SU-DHL-6 (cell line): ENCODE results near the gene KCTD4.

Source experiments
- H2AFZ ChIP-seq: fragments of 200-600 bp; sonication (generic); 2 replicates; pipeline ENCODE4 v1.6.1; 2014; ENCODE audit warnings: low read depth, mild to moderate bottlenecking, moderate library complexity, mixed read lengths, antibody characterized with exemption, low read length; ENCODE audit not compliant: severe bottlenecking
- H3F3A ChIP-seq: fragments of 200-600 bp; shearing (Covaris generic); 2 replicates; pipeline ENCODE4 v1.6.0; 2016; ENCODE audit warnings: antibody characterized with exemption, mild to moderate bottlenecking; ENCODE audit not compliant: insufficient read depth
- H3K27ac ChIP-seq: fragments of 200-600 bp; sonication (generic); 2 replicates; pipeline ENCODE4 v1.5.1; 2016; ENCODE audit warnings: low read depth, mild to moderate bottlenecking, low read length, moderate library complexity, mixed read lengths
- H3K27me3 ChIP-seq: fragments of 200-600 bp; sonication (generic), shearing (Covaris generic); 2 replicates; pipeline ENCODE4 v1.6.0; 2014; ENCODE audit warnings: mild to moderate bottlenecking, low read length
- H3K36me3 ChIP-seq: fragments of 200-600 bp; sonication (generic); 2 replicates; pipeline ENCODE4 v1.6.1; 2014; ENCODE audit warnings: mild to moderate bottlenecking, low read length, mixed read lengths
- H3K4me2 ChIP-seq: fragments of 300-600, 200-600 bp; shearing (Covaris generic), sonication (generic); 2 replicates; pipeline ENCODE4 v1.6.0; 2014; ENCODE audit warnings: low read length, low read depth, mild to moderate bottlenecking; ENCODE audit not compliant: poor library complexity, severe bottlenecking
- H3K4me3 ChIP-seq: fragments of 200-600 bp; sonication (generic); 2 replicates; pipeline ENCODE4 v1.5.1; 2014; ENCODE audit warnings: antibody characterized with exemption, low read length, mild to moderate bottlenecking, mixed read lengths; ENCODE audit not compliant: insufficient read depth, poor library complexity, severe bottlenecking
- H3K79me2 ChIP-seq: fragments of 200-600 bp; sonication (generic); 2 replicates; pipeline ENCODE4 v1.6.1; 2014; ENCODE audit warnings: mild to moderate bottlenecking, low read length, moderate library complexity; ENCODE audit not compliant: insufficient read depth
- H3K9ac ChIP-seq: fragments of 200-600 bp; sonication (generic); 2 replicates; pipeline ENCODE4 v1.7.0; 2014; ENCODE audit warnings: mild to moderate bottlenecking, low read length
- H3K9me2 ChIP-seq: fragments of 200-600 bp; sonication (generic); replicated peaks from 2 replicates; pipeline ENCODE4 v1.6.1; 2014; ENCODE audit warnings: low read length; ENCODE audit not compliant: insufficient read depth
- H3K9me3 ChIP-seq: fragments of 200-600 bp; sonication (generic); 2 replicates; pipeline ENCODE4 v1.6.1; 2014; ENCODE audit warnings: low read length, mixed read lengths; ENCODE audit not compliant: insufficient read depth
- H4K20me1 ChIP-seq: fragments of 200-600 bp; sonication (generic); 2 replicates; pipeline ENCODE4 v1.6.1; 2014; ENCODE audit warnings: low read depth, mild to moderate bottlenecking, antibody characterized with exemption, low read length, moderate library complexity, mixed read lengths
- EZH2phosphoT487 ChIP-seq: fragments of 200-600 bp; sonication (generic), shearing (Covaris generic); conservative IDR thresholded peaks from 2 replicates; pipeline ENCODE4 v1.6.1; 2018; ENCODE audit warnings: mild to moderate bottlenecking, antibody characterized with exemption, low read length, moderate library complexity, mixed read lengths
- TF ChIP-seq, protein P1 (sequence below): fragments of 200-600 bp; sonication (generic); IDR thresholded peaks from one replicate; pipeline ENCODE4 v1.5.1; 2017; ENCODE audit warnings: antibody characterized with exemption, mild to moderate bottlenecking, low read length, moderate library complexity; ENCODE audit not compliant: insufficient read depth, poor library complexity, severe bottlenecking

KCTD4 gene

DNA sequence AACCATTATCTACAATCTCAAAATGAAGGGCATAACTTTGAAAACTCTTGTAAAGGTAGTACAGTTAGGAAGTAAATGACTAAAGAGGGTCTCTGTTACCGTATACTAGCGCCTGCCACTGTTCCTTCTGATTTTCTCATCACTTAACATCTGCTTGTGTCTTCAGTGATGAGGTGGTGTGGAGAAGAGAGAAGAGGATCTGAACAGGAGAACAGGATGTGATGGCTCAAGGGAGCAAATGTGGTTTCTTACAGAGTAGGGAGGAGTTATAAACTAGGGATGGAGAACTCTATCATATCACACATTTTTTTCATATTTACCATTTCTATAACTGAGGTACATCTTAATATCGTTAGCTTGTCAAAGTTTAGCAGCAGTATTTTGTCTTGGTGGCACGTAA lies 1.1 kb downstream of the KCTD4 start:
- H3K4me3 ChIP-seq = no peak overlapping the region
- H3K27me3 ChIP-seq = no peaks in the 10 kb centered on the region
- no peak overlapping the region for H3K27ac ChIP-seq
- 0 out of 2 replicates have a peak, but pooled peaks cover 8% of the 10 kb centered on the region for H3K79me2 ChIP-seq
- H3K9ac ChIP-seq = no peak overlapping the region
- H2AFZ ChIP-seq = no peak overlapping the region
- H3K9me3 ChIP-seq = no peaks in the 10 kb centered on the region
- H3K9me2 ChIP-seq = no peaks in the 10 kb centered on the region
- TF ChIP-seq, protein P1, sequence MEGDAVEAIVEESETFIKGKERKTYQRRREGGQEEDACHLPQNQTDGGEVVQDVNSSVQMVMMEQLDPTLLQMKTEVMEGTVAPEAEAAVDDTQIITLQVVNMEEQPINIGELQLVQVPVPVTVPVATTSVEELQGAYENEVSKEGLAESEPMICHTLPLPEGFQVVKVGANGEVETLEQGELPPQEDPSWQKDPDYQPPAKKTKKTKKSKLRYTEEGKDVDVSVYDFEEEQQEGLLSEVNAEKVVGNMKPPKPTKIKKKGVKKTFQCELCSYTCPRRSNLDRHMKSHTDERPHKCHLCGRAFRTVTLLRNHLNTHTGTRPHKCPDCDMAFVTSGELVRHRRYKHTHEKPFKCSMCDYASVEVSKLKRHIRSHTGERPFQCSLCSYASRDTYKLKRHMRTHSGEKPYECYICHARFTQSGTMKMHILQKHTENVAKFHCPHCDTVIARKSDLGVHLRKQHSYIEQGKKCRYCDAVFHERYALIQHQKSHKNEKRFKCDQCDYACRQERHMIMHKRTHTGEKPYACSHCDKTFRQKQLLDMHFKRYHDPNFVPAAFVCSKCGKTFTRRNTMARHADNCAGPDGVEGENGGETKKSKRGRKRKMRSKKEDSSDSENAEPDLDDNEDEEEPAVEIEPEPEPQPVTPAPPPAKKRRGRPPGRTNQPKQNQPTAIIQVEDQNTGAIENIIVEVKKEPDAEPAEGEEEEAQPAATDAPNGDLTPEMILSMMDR = no peak
- no peak for TF ChIP-seq EZH2phosphoT487
- no peak overlapping the region for H3K4me2 ChIP-seq
- no peaks in the 10 kb centered on the region for H3K36me3 ChIP-seq
- H4K20me1 ChIP-seq = 0 out of 2 replicates have a peak, but pooled peaks cover 4% of the 10 kb centered on the region
- H3F3A ChIP-seq = no peaks in the 10 kb centered on the region

DNA sequence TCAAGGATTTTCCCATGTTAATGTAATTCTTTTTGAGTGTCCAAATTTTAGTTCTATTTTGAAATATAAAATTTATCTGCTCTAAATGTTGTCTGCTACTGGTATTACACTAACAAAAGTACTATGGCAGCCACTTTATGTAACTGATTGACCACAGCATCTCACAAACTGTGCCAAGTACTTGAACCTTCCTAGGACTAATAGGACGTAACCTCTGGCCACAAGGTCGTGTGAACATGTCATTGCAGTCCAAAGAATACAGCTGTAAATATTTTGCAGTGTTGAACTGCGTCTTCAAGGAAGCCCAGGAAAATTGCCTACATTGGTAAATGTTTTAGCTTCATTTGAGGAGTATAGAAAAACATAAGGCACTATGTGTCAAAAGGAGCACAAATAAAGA lies 1.9 kb downstream of the KCTD4 start:
- Histone ChIP-seq H3K9ac (no peak overlapping the region), H3K27me3 (no peaks in the 10 kb centered on the region), H3K36me3 (no peaks in the 10 kb centered on the region), H3K27ac (no peak overlapping the region), H3K9me2 (no peaks in the 10 kb centered on the region), H3K9me3 (no peaks in the 10 kb centered on the region), H2AFZ (no peak overlapping the region), H3F3A (no peaks in the 10 kb centered on the region), H3K79me2 (0 out of 2 replicates have a peak, but pooled peaks cover 13% of the 10 kb centered on the region), H3K4me3 (no peak overlapping the region), H3K4me2 (no peak overlapping the region), H4K20me1 (0 out of 2 replicates have a peak, but pooled peaks cover 4% of the 10 kb centered on the region)
- no peak for TF ChIP-seq EZH2phosphoT487
- TF ChIP-seq, protein P1 = no peak

DNA sequence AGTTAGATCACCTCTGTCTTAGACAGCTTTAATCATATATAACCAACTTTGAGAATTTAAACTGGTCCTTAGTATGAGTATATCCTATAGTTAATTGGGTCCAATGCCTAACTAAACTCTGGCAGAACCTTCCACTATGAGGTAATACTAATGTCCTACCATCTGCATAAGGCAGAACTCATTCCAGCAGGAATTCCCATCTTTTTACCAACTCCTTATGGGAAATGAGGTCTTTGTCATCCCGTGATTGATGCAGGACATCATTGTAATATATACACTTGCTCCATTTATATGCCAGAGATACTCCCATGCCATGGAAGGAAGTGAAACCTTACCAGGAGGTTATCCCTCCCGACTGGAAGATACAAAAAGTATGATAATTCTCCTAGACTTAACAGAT lies 2.8 kb downstream of the KCTD4 start:
- no peak overlapping the region for H3K4me2 ChIP-seq
- H3K36me3 ChIP-seq = no peaks in the 10 kb centered on the region; the same call in 1 of the 2 replicates
- H3K79me2 ChIP-seq = peaks cover 13% of the 10 kb centered on the region; the same call in 1 of the 2 replicates
- no peaks in the 10 kb centered on the region for H3F3A ChIP-seq
- H3K9me3 ChIP-seq = no peaks in the 10 kb centered on the region
- no peak overlapping the region for H2AFZ ChIP-seq
- no peaks in the 10 kb centered on the region for H3K9me2 ChIP-seq
- H3K27ac ChIP-seq = no peak overlapping the region
- H3K9ac ChIP-seq = no peak overlapping the region
- H4K20me1 ChIP-seq = 0 out of 2 replicates have a peak, but pooled peaks cover 4% of the 10 kb centered on the region
- H3K4me3 ChIP-seq = no peak overlapping the region
- no peaks in the 10 kb centered on the region for H3K27me3 ChIP-seq
- TF ChIP-seq EZH2phosphoT487 = no peak
- TF ChIP-seq, protein P1 = no peak
